ENCODE measurements around the gene FAM219A. TPM values are rescaled to one million over a fixed set of nuclear protein-coding genes. Genes with fewer than 3 reads are reported as not detected.

Gene FAM219A
- total RNA-seq, 2 donors from 2014 or later = 14.4 to 16.5 TPM

DNA sequence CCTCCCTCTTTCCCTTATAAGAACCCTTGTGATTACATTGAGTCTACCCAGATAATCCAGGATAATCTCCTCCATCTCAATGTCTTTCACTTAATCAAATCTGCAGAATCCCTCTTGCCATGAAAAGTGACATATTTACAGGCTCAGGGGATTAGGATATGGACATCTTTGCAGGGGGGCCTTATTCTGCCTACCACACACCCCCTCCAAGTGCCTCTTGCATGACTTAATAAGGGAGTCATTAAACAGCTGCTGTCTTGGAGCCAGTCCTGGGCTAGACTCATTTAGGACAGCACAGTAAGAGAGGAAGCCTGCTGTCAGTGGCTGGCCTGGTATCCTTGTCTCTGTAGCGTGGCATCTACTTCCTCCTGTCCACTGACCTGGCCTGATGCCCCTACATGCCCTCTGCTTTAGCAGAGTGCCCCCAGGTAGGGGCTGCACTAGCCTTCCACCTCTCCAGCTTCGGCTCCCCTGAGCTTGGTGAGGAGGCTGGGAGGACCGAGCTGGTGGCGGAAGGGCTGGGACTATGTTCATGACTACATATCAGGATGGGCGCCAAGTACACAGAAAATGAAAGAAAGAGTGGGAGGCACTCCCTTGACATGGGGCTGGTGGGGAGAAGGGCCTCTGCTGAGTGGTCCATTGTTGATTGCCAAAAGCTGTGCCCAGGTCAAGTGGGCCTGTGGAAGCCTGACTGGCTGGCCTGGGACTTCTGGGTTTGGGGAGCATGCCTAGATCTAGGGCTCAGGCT, 47.2 kb upstream of the FAM219A start:
- intact Hi-C loops (cut with DNase I) = no loop called here
- Histone ChIP-seq H3K9me3 (no peaks in the 10 kb centered on the region), H3K4me3 (no peak overlapping the region), H3K27me3 (replicated peaks; ENCODE audit: insufficient read depth) (no peaks in the 10 kb centered on the region), H3K4me1 (replicated peaks) (peaks cover 20% of the 10 kb centered on the region), H3K27ac (no peak overlapping the region), H3K36me3 (no peaks in the 10 kb centered on the region)
- WGBS = 92% methylated on average over 5 of the region's 5 CpGs
- DNase-seq (ENCODE audit: low spot score) = no peak
- no peak for TF ChIP-seq POLR2A (IDR thresholded peaks at IDR 0.05)
- TF ChIP-seq, protein P1, sequence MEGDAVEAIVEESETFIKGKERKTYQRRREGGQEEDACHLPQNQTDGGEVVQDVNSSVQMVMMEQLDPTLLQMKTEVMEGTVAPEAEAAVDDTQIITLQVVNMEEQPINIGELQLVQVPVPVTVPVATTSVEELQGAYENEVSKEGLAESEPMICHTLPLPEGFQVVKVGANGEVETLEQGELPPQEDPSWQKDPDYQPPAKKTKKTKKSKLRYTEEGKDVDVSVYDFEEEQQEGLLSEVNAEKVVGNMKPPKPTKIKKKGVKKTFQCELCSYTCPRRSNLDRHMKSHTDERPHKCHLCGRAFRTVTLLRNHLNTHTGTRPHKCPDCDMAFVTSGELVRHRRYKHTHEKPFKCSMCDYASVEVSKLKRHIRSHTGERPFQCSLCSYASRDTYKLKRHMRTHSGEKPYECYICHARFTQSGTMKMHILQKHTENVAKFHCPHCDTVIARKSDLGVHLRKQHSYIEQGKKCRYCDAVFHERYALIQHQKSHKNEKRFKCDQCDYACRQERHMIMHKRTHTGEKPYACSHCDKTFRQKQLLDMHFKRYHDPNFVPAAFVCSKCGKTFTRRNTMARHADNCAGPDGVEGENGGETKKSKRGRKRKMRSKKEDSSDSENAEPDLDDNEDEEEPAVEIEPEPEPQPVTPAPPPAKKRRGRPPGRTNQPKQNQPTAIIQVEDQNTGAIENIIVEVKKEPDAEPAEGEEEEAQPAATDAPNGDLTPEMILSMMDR (IDR thresholded peaks at IDR 0.05) = no peak
- no peak for TF ChIP-seq POLR2AphosphoS5 (IDR thresholded peaks at IDR 0.05)

DNA sequence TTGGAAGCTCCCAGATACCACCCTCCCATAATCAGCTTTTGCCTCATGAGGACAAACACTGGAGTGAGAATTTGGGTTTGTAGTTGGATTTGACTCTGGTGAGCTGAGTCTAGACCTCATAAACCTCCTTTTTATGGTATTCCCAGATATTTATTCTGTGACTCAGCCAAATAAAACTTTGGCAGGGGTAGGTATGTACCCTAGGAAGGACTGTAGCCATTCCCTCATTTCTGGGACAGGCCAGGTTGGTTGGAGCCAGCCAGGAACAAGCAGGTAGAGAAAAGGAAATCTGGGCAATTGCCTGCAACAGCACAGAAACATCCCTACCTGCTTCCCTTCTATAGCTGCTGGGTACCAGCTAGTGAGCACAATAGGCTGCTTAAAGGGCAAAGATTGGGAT, 45.0 kb upstream of the FAM219A start:
- peak; percentile 79 for DNase-seq (ENCODE audit: low spot score)
- no peaks in the 10 kb centered on the region for H3K27me3 ChIP-seq (replicated peaks; ENCODE audit: insufficient read depth)
- no peak for TF ChIP-seq POLR2A (IDR thresholded peaks at IDR 0.05)
- TF ChIP-seq POLR2AphosphoS5 (IDR thresholded peaks at IDR 0.05) = peak; percentile 90
- TF ChIP-seq, protein P1 (IDR thresholded peaks at IDR 0.05) = no peak
- no peaks in the 10 kb centered on the region for H3K36me3 ChIP-seq
- H3K27ac ChIP-seq = peak overlapping the region; percentile 62 to 76
- H3K4me1 ChIP-seq (replicated peaks) = peaks cover 20% of the 10 kb centered on the region
- intact Hi-C loops (cut with DNase I) = loop anchor here (2.0 to 5.0 kb wide), 3 partner anchors 19 to 91 kb away; partner anchors contain the start of gene ENHO
- H3K9me3 ChIP-seq = no peaks in the 10 kb centered on the region
- no peak overlapping the region for H3K4me3 ChIP-seq

DNA sequence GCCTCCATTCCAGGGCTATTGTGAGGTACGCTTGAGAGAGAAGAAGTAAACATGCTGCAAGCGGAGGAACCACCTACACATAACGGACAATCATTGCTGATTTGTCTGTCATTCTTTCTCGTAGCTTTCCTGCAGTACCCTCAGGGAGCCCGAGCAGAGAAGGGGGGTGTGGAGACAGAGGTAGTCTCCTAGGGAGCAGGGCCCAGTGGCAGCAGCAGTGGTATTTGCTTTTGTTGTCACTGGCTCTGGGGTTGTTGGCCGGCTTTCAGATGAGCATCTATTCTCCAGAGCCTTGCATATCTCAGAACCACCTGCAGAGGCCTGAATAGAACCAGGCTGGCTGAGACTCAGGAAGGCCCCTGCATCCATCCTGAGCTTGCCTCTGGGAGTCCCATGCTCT, 44.5 kb upstream of the FAM219A start:
- DNase-seq (ENCODE audit: low spot score) = peak; percentile 58

DNA sequence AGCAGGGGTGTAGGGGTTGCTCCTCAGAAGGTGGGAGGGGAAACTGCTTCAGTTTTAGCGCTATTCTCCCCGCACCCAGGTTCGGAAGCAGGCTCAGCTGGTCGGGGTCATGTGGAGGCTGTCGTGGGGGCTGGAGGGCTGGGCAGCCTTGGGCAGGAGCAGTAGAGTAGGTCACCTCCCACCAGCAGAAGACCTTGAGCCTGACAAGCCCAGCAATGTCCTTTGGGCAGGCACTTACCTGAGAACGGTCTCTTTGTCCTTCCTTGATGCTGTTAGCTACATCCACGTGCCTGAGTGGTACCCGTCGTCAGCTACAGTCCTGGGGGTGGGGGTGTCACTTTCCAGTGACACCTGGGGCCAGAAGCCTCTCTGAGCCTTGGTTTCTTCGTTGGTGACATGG, 44.1 kb upstream of the FAM219A start:
- TF ChIP-seq POLR2A (IDR thresholded peaks at IDR 0.05) = no peak
- TF ChIP-seq POLR2AphosphoS5 (IDR thresholded peaks at IDR 0.05) = no peak
- TF ChIP-seq, protein P1 (IDR thresholded peaks at IDR 0.05) = no peak
- DNase-seq (ENCODE audit: low spot score) = peak; percentile 11
- intact Hi-C loops (cut with DNase I) = loop anchor here (2.0 to 5.0 kb wide), 3 partner anchors 20 to 92 kb away; partner anchors contain the start of gene ENHO
- Histone ChIP-seq H3K36me3 (no peaks in the 10 kb centered on the region), H3K9me3 (no peaks in the 10 kb centered on the region), H3K4me3 (no peak overlapping the region), H3K27me3 (replicated peaks; ENCODE audit: insufficient read depth) (no peaks in the 10 kb centered on the region), H3K27ac (peak overlapping the region; percentile 62 to 76), H3K4me1 (replicated peaks) (peaks cover 20% of the 10 kb centered on the region)
- 30% methylated on average over 10 of the region's 10 CpGs for WGBS

More for the DNA sequence above, 44.5 kb upstream of the FAM219A start:
- Histone ChIP-seq H3K36me3 (no peaks in the 10 kb centered on the region), H3K27me3 (replicated peaks; ENCODE audit: insufficient read depth) (no peaks in the 10 kb centered on the region), H3K9me3 (no peaks in the 10 kb centered on the region), H3K27ac (peak overlapping the region; percentile 62 to 76), H3K4me3 (no peak overlapping the region), H3K4me1 (replicated peaks) (peaks cover 20% of the 10 kb centered on the region)
- intact Hi-C loops (cut with DNase I) = loop anchor here (2.0 to 5.0 kb wide), 3 partner anchors 20 to 92 kb away; partner anchors contain the start of gene ENHO
- WGBS = 39% methylated on average over 6 of the region's 6 CpGs
- TF ChIP-seq POLR2A (IDR thresholded peaks at IDR 0.05) = no peak
- TF ChIP-seq, protein P1 (IDR thresholded peaks at IDR 0.05) = no peak
- TF ChIP-seq POLR2AphosphoS5 (IDR thresholded peaks at IDR 0.05) = no peak

Measured in prostate gland (tissue), 2 donors.